A549 treated with Hydrocortisone at 1 μM for 4 hours (cell line): ENCODE results near the gene FNDC10. TPM values are rescaled to one million over a fixed set of nuclear protein-coding genes. Genes with fewer than 3 reads are reported as not detected.

ENCODE experiments used
- total RNA-seq: library from RNA; stranded (reverse); fragments of 200-300 nt; extraction: Qiagen RNA extraction; gene quantifications from 5 replicates; pipeline ENCODE4 v1.2.3, GENCODE V29; 2022

FNDC10 gene
- 5.5 to 8.9 TPM (median 7.8 TPM) in 5 replicates for total RNA-seq

DNA sequence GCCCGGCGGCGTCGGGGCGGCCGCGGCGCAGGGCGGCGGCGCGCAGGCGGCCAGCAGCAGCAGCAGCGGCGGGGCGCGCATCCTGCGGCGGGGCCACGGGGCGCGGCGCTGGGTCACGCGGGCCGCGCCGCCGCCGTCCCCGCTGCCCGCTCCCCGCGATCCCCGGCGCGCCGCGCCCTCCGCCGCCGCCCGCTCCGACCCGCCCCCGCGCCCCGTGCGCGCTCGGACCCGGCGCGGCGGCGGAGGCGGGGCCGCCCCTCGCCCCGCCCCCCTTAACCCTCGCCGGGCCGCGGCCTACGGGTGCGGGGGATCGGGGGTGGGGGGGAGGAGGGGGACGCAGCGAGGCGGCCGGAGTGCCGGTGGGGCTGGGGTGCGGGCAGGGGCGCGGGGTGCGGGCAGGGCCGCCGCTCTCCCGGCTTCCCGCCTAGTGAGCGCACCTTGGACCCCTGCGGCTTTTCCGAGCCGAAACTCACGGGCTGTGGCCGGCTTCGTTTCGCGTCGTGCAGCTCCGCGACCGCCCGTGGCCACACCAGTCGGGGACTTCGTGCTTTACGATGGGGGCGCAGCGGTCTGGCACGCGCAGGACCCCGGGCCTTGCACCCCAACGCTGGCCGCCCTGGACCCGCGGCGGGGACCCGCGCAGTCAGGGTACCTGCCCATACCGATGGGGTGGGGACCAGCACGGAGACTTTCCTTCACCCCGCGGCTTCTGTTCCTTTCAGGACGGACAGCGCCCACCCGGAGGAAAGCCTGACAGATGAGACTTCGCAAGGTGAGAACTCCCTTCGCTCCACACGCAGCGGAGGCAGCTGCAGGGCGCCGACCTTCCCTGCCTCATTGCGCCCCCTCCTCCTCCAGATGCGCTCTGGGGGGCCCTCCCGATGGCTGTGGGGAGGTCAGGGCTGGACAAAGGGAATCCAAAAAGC is at the start of gene FNDC10:
TSS of gene FNDC10 (minus strand) at position 201 of the 926 bp plus-strand sequence. CDS start at position 81, 120 bp downstream.

DNA sequence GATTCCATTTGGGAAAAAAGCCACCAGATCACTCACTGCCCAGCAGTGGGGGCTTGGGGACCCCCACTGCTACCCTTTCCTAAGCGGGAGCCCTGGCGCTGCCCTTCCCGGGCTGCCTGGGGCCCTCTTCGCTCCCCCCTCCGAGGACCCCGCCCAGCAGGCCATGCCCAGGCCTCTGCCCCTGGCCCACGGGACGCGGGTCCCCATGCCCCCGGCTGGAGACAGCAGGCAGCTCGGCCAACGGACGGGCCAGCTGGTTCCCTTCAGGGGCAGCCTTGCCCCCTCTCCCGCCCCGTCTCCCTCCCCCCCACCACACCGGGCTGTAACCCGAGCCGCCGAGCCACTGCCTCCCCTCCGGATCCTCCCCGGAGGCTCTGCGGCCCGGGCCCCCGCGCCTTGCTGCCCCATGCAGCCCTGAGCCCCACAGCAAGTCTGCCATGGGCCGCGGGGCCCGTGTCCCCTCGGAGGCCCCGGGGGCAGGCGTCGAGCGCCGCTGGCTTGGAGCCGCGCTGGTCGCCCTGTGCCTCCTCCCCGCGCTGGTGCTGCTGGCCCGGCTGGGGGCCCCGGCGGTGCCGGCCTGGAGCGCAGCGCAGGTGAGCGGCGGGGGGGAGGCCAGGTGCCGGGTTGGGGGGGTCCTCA is 32.0 kb upstream of the FNDC10 start, which contains the start of gene MMP23B:
TSS of gene MMP23B (plus strand) at position 392 of the 639 bp plus-strand sequence. CDS start at position 438, 46 bp downstream.

GRCh38 chr1:1615256-1616044 is 15.5 kb upstream of the FNDC10 start, which contains the start of gene MIB2:
MIB2 (plus strand) TSS chr1:1615500; CDS start chr1:1623453, 7,953 bp downstream.

DNA sequence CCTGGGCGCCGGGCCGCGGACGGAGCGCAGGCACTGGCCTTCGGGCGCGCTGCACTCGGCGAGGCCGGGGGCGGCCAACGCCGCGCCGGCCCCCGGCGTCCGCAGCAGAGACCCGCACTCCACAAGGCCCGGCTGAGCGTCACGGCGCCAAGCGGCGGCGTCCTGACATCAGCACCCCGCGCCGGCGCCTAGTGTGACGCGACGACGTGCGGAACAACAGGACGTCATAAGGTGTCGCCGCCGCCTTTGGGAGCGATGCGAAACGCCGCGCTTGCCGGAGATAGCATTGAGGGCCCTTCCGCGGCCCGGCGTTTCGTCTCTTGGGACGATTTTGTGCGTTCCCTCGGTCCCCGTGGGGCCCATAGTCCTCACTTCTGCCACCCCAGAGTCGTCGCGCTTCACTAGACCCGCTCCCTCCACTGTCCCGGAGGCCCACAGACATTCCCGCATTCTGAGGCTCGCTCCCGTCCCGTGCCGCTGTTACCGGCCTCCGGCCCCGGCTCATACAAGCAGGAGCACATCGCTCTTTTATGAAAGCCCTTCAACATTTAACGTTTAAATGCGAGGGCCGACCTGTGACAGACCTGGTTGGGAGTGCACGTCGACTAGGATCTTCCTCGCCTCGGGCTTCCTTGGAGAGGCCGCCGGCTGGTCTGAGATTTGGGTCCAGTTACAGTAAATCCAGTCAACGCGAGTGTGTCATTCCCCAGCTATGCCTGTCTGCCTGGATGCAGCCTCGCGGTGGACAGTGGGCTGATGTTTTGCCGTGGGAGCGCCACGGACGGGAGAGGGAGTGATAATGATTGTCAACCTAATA is 25.0 kb downstream of the FNDC10 start, which contains the start of gene SSU72:
TSS of gene SSU72 (minus strand) at position 143 of the 817 bp plus-strand sequence. CDS start 306 bp downstream, outside the sequence.

Other genes with a start within 250 kb of the FNDC10 start
- gene MXRA8, start 241.6 kb downstream of the FNDC10 start, total RNA-seq = 0.12 to 0.25 TPM (median 0.16 TPM) in 5 replicates
- 95.4 to 183 TPM (median 168 TPM) in 5 replicates for gene AURKAIP1, start 224.9 kb downstream of the FNDC10 start, total RNA-seq
- gene CCNL2, start 200.8 kb downstream of the FNDC10 start, total RNA-seq = 42.3 to 54.3 TPM (median 50.5 TPM) in 5 replicates
- gene MRPL20, start 192.8 kb downstream of the FNDC10 start, total RNA-seq = 128 to 154 TPM (median 130 TPM) in 5 replicates
- gene ANKRD65, start 178.9 kb downstream of the FNDC10 start, total RNA-seq = 0.06 to 0.14 TPM (median 0.14 TPM) in 3 of 5 replicates, not detected in the others
- 4.1 to 15.8 TPM (median 12.9 TPM) in 5 replicates for gene VWA1, start 164.4 kb downstream of the FNDC10 start, total RNA-seq
- gene ATAD3C, start 150.4 kb downstream of the FNDC10 start, total RNA-seq = not detected in 5 replicates
- 1.3 to 3.2 TPM (median 2.9 TPM) in 5 replicates for gene ATAD3B, start 128.4 kb downstream of the FNDC10 start, total RNA-seq
- gene ATAD3A, start 88.0 kb downstream of the FNDC10 start, total RNA-seq = 31.1 to 37.8 TPM (median 35.1 TPM) in 5 replicates
- gene TMEM240, start 59.5 kb downstream of the FNDC10 start, total RNA-seq = 0.24 to 0.70 TPM (median 0.38 TPM) in 4 of 5 replicates, not detected in the other
- 83.9 to 108 TPM (median 103 TPM) in 5 replicates for gene SSU72, start 25.3 kb downstream of the FNDC10 start, total RNA-seq
- gene MIB2, start 15.4 kb upstream of the FNDC10 start, total RNA-seq = 10.6 to 18.3 TPM (median 16.8 TPM) in 5 replicates
- 0.33 to 0.79 TPM (median 0.50 TPM) in 5 replicates for gene MMP23B, start 32.0 kb upstream of the FNDC10 start, total RNA-seq
- gene CDK11B, start 58.9 kb upstream of the FNDC10 start, total RNA-seq = 24.0 to 27.3 TPM (median 24.7 TPM) in 5 replicates
- gene SLC35E2B, start 92.7 kb upstream of the FNDC10 start, total RNA-seq = 10.5 to 13.1 TPM (median 12.6 TPM) in 5 replicates
- gene CDK11A, start 124.2 kb upstream of the FNDC10 start, total RNA-seq = 19.4 to 24.3 TPM (median 20.4 TPM) in 5 replicates
- 37.0 to 41.2 TPM (median 39.2 TPM) in 5 replicates for gene NADK, start 178.3 kb upstream of the FNDC10 start, total RNA-seq